PFSK-1 (cell line): ENCODE data around the gene SMYD1.

Experiments
- FOXP2 ChIP-seq: optimal IDR thresholded peaks from 2 replicates; pipeline ENCODE3; 2011; ENCODE audit warnings: borderline replicate concordance, control low read depth, inconsistent platforms; ENCODE audit not compliant: insufficient read depth; ENCODE audit errors: extremely low read length, extremely low read depth
- POLR2AphosphoS5 ChIP-seq: IDR thresholded peaks from 2 replicates; pipeline ENCODE4 v1.6.1; 2012; ENCODE audit warnings: low read depth, mild to moderate bottlenecking, control low read depth, low read length, moderate library complexity
- SIN3A ChIP-seq: IDR thresholded peaks from 2 replicates; pipeline ENCODE4 v1.6.1; 2012; ENCODE audit warnings: mild to moderate bottlenecking, low read length, moderate library complexity, borderline replicate concordance; ENCODE audit not compliant: insufficient read depth
- TAF1 ChIP-seq: IDR thresholded peaks from 2 replicates; pipeline ENCODE4 v1.6.1; 2012; ENCODE audit warnings: low read length, control low read depth, borderline replicate concordance; ENCODE audit not compliant: insufficient read depth
- TF ChIP-seq, protein P1 (sequence below), 2 experiments: IDR thresholded peaks; 2 replicates each; pipeline versions ENCODE4 v1.6.1 to v1.8.0; 2011 to 2012; ENCODE audit warnings: low read depth in 2 of 2, low read length in 2 of 2, control low read depth in 1 of 2, inconsistent platforms in 1 of 2, mild to moderate bottlenecking in 1 of 2, moderate library complexity in 1 of 2; ENCODE audit not compliant: insufficient read depth in 1 of 2

The SMYD1 gene

DNA sequence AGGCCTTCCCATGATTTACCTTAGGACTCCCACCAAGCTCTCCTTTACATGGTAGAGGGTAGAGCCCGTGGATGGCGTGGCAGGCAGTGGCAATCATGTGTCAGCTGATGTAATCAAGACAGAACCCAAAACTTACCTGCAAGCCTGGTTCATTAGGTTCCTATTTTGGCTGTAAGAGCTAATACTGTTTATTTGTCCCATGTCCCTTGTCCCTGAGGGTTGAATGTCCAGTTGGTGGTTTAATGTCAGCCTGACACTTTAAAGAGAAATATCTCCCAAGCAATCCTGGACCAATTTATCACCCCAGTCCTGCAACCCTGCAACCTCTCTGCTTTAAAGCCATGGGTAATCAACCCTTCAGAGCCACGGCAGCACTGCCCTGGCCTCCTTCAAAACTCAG, 66.2 kb downstream of the SMYD1 start:
- TF ChIP-seq FOXP2, result no peak
- TF ChIP-seq, protein P1, sequence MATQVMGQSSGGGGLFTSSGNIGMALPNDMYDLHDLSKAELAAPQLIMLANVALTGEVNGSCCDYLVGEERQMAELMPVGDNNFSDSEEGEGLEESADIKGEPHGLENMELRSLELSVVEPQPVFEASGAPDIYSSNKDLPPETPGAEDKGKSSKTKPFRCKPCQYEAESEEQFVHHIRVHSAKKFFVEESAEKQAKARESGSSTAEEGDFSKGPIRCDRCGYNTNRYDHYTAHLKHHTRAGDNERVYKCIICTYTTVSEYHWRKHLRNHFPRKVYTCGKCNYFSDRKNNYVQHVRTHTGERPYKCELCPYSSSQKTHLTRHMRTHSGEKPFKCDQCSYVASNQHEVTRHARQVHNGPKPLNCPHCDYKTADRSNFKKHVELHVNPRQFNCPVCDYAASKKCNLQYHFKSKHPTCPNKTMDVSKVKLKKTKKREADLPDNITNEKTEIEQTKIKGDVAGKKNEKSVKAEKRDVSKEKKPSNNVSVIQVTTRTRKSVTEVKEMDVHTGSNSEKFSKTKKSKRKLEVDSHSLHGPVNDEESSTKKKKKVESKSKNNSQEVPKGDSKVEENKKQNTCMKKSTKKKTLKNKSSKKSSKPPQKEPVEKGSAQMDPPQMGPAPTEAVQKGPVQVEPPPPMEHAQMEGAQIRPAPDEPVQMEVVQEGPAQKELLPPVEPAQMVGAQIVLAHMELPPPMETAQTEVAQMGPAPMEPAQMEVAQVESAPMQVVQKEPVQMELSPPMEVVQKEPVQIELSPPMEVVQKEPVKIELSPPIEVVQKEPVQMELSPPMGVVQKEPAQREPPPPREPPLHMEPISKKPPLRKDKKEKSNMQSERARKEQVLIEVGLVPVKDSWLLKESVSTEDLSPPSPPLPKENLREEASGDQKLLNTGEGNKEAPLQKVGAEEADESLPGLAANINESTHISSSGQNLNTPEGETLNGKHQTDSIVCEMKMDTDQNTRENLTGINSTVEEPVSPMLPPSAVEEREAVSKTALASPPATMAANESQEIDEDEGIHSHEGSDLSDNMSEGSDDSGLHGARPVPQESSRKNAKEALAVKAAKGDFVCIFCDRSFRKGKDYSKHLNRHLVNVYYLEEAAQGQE (IDR thresholded peaks at IDR 0.05; ENCODE audit: insufficient read depth in 1 of 2, low read depth in 2 of 2, low read length in 2 of 2), result no peak
- no peak for TF ChIP-seq TAF1
- TF ChIP-seq SIN3A, result no peak
- TF ChIP-seq POLR2AphosphoS5, result no peak

- no peak for TF ChIP-seq POLR2AphosphoS5
- TF ChIP-seq FOXP2, result no peak
- TF ChIP-seq TAF1, result no peak
- TF ChIP-seq SIN3A, result no peak
- TF ChIP-seq, protein P1 (IDR thresholded peaks at IDR 0.05; ENCODE audit: insufficient read depth in 1 of 2, low read depth in 2 of 2, low read length in 2 of 2), result no peak
Observed at GRCh38 chr2:88136817-88137216, 69.2 kb downstream of the SMYD1 start.

GRCh38 chr2:88137833-88138232, 70.2 kb downstream of the SMYD1 start:
- TF ChIP-seq, protein P1 (IDR thresholded peaks at IDR 0.05; ENCODE audit: insufficient read depth in 1 of 2, low read depth in 2 of 2, low read length in 2 of 2), result no peak
- no peak for TF ChIP-seq SIN3A
- TF ChIP-seq POLR2AphosphoS5, result no peak
- no peak for TF ChIP-seq FOXP2
- TF ChIP-seq TAF1, result no peak

DNA sequence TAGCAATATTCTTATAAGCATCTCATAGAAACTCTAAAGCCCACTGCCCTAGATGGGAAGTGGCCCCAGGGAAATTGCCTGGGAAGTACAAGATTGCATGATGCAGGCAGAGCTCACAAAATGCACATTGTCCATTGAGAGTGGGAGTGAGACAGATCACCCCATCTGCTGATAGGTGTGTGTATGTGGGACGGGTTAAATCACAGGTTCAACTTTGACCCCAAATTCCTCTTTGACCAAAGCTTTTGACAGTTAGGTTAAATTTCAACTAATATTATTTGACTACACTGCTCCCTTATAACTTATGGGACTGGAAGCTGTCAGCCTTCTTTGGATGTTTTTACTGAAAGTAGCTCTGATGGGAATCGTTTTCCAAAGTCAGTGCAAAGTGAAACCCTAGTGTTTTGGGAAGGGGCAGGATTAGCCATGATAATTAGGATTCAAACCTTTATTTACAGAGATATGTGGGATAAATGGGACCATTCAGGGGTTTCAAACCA, 71.6 kb downstream of the SMYD1 start:
- TF ChIP-seq, protein P1 (IDR thresholded peaks at IDR 0.05; ENCODE audit: insufficient read depth in 1 of 2, low read depth in 2 of 2, low read length in 2 of 2), result no peak
- TF ChIP-seq SIN3A (no peak), FOXP2 (no peak), TAF1 (no peak), POLR2AphosphoS5 (no peak)

- TF ChIP-seq FOXP2 (no peak), TAF1 (no peak), POLR2AphosphoS5 (no peak)
- TF ChIP-seq, protein P1 (IDR thresholded peaks at IDR 0.05; ENCODE audit: insufficient read depth in 1 of 2, low read depth in 2 of 2, low read length in 2 of 2), result no peak
Observed at GRCh38 chr2:88139804-88140203, 72.2 kb downstream of the SMYD1 start.
